Mucosa of descending colon (tissue), 3 donors: ENCODE results near the gene PVALB. TPM values are rescaled to one million over a fixed set of nuclear protein-coding genes. Genes with fewer than 3 reads are reported as not detected.

Source experiments
- ATAC-seq: fragments of 200-7000 bp; cut with Tn5 transposase; one replicate; pipeline ENCODE4 v1.9.1; 2020; ENCODE audit warnings: mild to moderate bottlenecking, moderate library complexity
- DNase-seq, 3 donors: peaks; one replicate each; pipeline ENCODE4 v3.0.0-alpha.2; 2020
- H3K36me3 ChIP-seq: fragments of 200-600 bp; one replicate; pipeline ENCODE4 v1.8.0; 2021; ENCODE audit warnings: low read depth, mild to moderate bottlenecking
- H3K4me1 ChIP-seq: fragments of 200-600 bp; one replicate; pipeline ENCODE4 v1.8.0; 2021; ENCODE audit warnings: low read depth, mild to moderate bottlenecking
- H3K4me3 ChIP-seq: fragments of 200-600 bp; one replicate; pipeline ENCODE4 v1.8.0; 2021; ENCODE audit warnings: mild to moderate bottlenecking
- H3K9me3 ChIP-seq: fragments of 200-600 bp; one replicate; pipeline ENCODE4 v1.8.0; 2021; ENCODE audit warnings: mild to moderate bottlenecking
- CTCF ChIP-seq: fragments of 200-600 bp; IDR thresholded peaks from one replicate; pipeline ENCODE4 v1.8.0; 2022; ENCODE audit warnings: antibody characterized with exemption, mild to moderate bottlenecking
- intact Hi-C, 2 donors: fragments of 100-400 bp; cut with DNase I in 1 of 2; cut with micrococcal nuclease in 1 of 2; formaldehyde crosslinking; loops; one replicate each; pipeline versions ENCODE4 v1.11.0 to v1.11.1; 2022; cut with DNase I, micrococcal nuclease
- total RNA-seq, 3 donors: library from RNA; stranded (reverse); fragmentation: NEBNext Ultra II Directional in 2 of 3; extraction: Animal tissue kit (Norgen Biotek cat#: 25700) in 2 of 3; gene quantifications; one replicate each; pipeline versions ENCODE4 v1.2.1 to v1.2.4, GENCODE V29; 2021 to 2023
- donor health status: DM: no; HTN: no; CAD: no; lungs with moderate emphysema.
- donor health status: DM: no; HTN: no; CAD: no.
- donor health status: DM: no; HTN: yes; CAD: no.

Gene PVALB
- total RNA-seq, 3 donors from 2014 or later: not detected

- TF ChIP-seq CTCF: no peak
- no peaks in the 10 kb centered on the region for H3K9me3 ChIP-seq
- ATAC-seq (no peak), DNase-seq (no peak)
- H3K4me3 ChIP-seq: no peak overlapping the region
- H3K4me1 ChIP-seq: no peaks in the 10 kb centered on the region
- no peaks in the 10 kb centered on the region for H3K36me3 ChIP-seq
- intact Hi-C loops: no loop called here
These were observed 18.7 kb downstream of the PVALB start for GRCh38 chr22:36797911-36798673.

- no peaks in the 10 kb centered on the region for H3K9me3 ChIP-seq
- H3K4me1 ChIP-seq: no peaks in the 10 kb centered on the region
- intact Hi-C loops: no loop called here
- no peak for TF ChIP-seq CTCF
- H3K36me3 ChIP-seq: no peaks in the 10 kb centered on the region
- no peak overlapping the region for H3K4me3 ChIP-seq
- DNase-seq (no peak), ATAC-seq (no peak)
These were observed 19.5 kb downstream of the PVALB start for GRCh38 chr22:36797374-36797773.

- ATAC-seq (no peak), DNase-seq (no peak)
- Histone ChIP-seq H3K36me3 (no peaks in the 10 kb centered on the region), H3K4me1 (no peaks in the 10 kb centered on the region), H3K9me3 (no peaks in the 10 kb centered on the region), H3K4me3 (no peak overlapping the region)
- TF ChIP-seq CTCF: no peak
- intact Hi-C loops: no loop called here
These were observed 20.2 kb downstream of the PVALB start for GRCh38 chr22:36796552-36797175.

GRCh38 chr22:36795633-36796032 lies 21.2 kb downstream of the PVALB start:
- intact Hi-C loops: no loop called here
- ATAC-seq: no peak
- no peak overlapping the region for H3K4me3 ChIP-seq

GRCh38 chr22:36790648-36791047 lies 26.2 kb downstream of the PVALB start:
- Histone ChIP-seq H3K9me3 (no peaks in the 10 kb centered on the region), H3K4me1 (no peaks in the 10 kb centered on the region), H3K4me3 (no peak overlapping the region), H3K36me3 (no peaks in the 10 kb centered on the region)
- intact Hi-C loops: no loop called here
- ATAC-seq: no peak
- DNase-seq: no peak
- no peak for TF ChIP-seq CTCF

More at GRCh38 chr22:36795633-36796032, 21.2 kb downstream of the PVALB start:
- Histone ChIP-seq H3K4me1 (no peaks in the 10 kb centered on the region), H3K9me3 (no peaks in the 10 kb centered on the region), H3K36me3 (no peaks in the 10 kb centered on the region)
- TF ChIP-seq CTCF: no peak
- DNase-seq: no peak
